NCI-H69 (cell line): ENCODE results near the gene MEST.
"Not testable (repeated sequence)": the region's sequence is repeated elsewhere in the genome, so short reads cannot be mapped to it uniquely, and the experiment has no call there.

Experiments used
- DNase-seq: peaks from one replicate; lab custom pipeline; 2025; lab: John Stamatoyannopoulos, UW

The MEST gene, protein sequence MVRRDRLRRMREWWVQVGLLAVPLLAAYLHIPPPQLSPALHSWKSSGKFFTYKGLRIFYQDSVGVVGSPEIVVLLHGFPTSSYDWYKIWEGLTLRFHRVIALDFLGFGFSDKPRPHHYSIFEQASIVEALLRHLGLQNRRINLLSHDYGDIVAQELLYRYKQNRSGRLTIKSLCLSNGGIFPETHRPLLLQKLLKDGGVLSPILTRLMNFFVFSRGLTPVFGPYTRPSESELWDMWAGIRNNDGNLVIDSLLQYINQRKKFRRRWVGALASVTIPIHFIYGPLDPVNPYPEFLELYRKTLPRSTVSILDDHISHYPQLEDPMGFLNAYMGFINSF

DNA sequence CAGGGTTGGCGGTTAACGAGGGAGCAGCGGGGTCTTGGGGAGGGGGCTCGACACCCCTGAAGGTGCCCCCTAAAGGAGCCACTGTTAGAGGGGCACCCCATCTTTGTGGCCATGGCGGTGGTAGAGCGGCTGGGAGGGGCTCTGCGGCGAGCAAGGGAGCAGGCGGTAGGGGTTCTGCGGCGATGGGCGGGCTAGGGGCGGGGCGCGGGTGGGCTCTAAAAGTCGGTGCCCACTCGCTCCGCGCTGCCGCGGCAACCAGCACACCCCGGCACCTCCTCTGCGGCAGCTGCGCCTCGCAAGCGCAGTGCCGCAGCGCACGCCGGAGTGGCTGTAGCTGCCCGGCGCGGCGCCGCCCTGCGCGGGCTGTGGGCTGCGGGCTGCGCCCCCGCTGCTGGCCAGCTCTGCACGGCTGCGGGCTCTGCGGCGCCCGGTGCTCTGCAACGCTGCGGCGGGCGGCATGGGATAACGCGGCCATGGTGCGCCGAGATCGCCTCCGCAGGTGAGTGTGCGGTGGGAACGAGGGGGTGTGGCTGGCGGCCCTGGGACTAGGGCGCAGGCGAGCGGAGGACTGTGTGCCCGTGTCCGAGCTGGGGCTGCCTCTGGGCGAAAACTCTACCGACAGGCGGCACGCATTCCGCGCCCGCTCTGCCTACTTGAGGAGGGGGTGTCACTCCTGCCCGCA lies at the start of gene MEST:
TSS of gene MEST (plus strand) at position 245 of the 682 bp plus-strand sequence. CDS start at position 474, 229 bp downstream.
- peak; percentile 91 for DNase-seq

DNA sequence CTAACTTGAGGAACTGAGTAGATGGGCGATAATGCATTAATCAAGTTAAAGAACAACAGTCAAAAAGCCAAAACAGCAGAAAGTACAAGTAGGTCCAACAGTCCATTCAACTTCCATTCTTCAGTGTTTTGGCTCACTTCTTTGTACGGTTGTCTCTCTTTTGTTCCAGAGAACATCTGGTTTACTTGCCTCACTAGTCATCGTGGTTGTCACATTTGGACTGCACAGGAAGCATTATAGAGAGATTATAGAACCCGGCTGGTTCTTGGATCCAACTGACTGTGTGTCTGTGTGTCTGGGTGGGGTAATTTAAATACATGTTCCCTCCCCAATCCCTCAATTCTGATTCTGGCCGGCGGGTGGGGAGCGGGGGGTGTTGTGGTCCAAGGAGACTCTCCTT lies 49.3 kb upstream of the MEST start:
- peak; percentile 46 for DNase-seq

DNA sequence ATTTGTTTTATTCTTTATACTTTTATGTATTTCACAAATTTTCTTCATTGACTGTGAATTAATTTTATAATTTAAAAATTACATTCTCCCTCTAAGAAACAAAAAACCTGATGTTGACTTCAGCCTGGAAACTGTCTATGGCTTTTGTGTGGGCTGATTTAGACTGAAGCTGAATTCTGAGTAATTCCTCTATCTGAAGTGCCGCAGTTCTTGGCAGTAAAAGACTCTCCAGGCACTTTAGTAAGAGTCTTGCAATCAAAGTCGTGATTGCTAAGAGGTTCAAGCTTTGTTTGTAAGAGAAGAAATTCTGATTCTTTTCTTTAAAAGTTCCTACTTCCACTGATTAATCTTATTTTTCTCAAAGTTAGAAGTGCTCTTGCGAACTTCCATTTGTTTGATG lies 47.7 kb upstream of the MEST start:
- no peak for DNase-seq

DNA sequence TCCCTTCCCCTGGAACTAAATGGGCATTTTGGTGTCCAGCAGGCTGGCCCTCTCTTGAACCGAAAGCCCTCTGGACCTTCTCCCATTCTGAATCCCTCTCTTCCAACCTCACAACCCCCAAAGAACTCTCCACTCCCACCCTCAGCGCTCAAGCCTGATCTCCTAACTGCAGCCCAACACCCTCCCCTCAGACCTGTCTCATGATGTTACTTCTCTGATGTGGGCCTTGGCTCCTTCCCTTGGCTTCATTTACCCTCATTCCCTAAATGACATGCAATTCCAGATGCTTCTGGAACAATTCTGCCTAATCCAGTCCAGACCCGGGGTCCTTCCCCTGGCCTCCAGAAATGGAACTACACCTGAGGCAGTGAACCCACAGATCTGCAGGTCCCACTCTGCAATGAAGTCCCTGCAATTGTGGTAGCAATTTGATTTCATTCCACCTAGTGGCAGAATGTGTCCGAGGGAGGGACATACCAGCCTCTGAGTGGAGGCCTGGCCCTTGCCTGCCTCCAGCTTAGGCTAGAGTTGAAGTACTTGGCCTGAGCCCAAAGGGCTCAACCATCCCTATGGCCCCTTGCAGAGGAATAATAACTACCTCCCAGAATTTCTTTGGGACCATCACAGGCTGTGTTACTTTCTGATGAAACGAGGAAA lies 47.0 kb upstream of the MEST start:
- no peak for DNase-seq

DNA sequence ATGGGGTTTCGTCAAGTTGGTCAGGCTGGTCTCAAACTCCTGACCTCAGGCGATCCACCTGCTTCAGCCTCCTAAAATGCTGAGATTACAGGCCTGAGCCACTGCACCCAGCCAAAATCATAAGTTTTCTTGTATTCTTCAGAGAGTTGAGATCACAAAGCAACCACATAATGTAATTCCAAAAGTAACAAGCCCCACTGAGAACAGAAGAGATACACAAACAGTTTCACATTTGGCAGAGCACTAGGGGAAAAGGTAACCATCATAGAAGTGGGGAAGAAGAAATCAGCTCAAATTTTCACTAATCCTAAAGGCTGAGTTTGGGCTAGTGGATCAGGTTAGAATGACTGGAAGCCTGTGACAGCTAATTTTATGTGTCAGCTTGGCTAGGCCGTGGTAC lies 45.6 kb upstream of the MEST start:
- no peak for DNase-seq

DNA sequence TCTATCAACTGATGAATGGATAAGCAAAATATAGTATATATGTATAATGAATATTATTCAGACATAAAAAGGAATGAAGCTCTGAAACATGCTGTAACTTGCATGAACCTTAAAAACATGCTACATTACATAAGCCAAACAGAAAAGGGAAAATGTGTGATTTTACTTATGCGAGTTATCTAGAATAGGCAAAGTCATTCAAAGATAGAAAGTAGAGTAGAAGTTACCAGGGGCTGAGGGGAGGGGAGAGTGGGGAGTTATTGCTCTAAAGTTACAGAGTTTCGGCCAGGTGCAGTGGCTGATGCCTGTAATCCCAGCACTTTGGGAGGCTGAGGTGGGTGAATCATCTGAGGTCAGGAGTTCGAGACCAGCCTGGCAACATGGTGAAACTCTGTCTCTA lies 40.5 kb upstream of the MEST start:
- not testable (repeated sequence) for DNase-seq

DNA sequence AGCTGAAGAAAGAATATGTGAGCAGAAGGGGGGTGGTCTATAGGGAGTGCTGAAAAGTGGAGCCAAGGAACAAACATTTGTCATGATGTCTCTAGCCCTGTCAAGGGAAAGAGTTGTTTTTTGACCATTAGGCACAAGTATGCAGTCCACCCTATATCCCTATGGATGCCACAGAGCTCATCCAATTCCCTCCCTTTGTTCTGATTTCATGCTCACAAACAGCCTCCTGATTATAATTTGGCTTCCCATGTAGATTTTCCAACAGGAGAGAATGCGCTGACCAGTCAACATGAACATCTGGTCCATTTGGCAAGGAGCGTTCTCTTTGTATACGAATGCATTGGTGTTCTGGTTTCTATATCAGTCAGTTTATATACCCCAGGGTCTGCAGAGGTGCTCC lies 38.9 kb upstream of the MEST start:
- peak; percentile 60 for DNase-seq

DNA sequence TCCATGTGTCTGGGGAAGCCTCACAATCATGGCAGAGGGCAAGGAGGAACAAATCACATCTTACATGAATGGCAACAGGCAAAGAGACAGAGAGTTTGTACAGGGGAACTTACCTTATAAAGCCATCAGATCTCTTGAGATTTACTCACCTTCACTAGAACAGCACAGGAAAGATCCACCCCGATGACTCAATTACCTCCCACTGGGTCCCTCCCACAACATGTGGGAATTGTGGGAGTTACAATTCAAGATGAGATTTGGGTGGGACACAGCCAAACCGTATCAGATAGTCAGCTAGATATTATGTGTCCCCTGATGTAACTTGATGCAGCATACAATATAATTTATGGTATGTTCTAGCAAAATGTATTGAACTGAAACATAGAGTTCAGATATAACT lies 36.9 kb upstream of the MEST start:
- DNase-seq = no peak

DNA sequence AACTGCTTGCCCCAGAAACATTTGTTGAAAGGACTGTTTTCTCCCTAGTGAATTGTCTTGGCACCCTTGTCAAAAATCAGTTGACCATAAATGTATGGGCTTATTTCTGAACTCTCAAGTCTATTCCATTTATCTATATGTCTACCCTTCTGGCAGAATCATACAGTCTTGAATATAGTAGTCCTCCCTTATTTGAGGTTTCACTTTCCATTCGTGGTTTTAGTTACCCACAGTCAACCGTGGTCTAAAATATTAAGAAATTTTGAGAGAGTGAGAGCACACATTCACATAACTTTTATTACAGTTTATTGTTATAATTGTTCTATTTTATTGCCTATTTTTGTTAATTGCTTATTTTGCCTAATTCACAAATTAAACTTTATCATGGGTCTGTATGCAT lies 33.6 kb upstream of the MEST start:
- DNase-seq = no peak

DNA sequence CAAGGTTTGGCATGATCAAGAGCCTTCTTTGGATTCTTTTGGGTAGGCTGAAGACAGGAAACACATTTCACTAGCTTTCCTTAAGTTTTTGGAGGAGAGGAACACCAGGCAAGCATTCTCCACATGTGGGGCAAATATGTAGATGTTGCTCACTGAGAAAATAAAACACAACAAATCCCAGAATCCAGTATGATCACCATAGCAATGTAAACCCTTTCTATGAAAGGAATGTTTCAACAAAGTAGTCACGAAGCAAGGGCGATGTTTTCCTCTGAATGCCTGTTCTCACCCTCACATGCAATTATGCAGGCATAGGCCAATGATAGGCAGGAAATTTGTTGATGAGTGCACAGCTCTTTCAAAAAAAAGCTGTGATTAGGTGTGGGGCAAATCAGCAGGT lies 30.6 kb upstream of the MEST start:
- no peak for DNase-seq

DNA sequence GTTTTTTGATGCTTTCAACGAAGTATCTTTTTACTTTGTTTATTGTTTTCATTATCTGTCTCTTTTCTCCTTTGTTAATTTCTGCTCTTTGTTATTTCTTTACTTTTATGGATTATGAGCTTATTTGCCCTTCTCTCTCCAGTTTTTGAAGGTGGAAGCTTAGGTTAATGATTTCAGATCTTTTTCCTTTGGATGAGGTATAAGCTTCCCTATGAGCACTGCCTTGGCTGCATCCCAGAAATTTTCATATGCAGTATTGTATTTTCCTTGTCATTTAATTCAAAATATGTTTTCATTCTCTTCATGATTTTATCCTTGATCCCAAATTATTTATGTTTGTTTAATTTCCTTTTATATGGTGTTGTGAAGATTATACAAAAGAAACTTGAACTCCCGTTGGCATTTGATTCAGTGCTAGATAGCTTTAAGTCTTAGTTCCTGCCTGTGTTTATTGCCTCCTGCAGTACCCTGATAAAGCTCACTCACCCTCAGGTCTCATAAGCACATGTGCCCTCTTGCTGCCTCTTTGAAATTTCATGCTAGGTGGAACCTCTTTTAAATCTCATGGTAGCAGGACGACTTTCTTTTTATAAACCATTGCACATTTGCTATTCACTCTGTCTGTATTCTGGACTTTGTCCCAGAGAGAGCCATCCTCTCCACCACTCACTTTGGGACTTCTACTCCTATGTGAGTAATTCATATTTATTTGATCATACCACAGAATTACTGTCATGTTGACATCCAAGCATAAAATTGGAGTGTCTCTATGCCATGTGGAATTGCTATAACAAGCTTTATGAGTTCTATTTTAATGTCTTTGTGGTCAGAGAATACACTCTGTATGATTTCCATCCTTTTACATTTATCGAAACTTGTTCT lies 28.1 kb upstream of the MEST start:
- no peak for DNase-seq

DNA sequence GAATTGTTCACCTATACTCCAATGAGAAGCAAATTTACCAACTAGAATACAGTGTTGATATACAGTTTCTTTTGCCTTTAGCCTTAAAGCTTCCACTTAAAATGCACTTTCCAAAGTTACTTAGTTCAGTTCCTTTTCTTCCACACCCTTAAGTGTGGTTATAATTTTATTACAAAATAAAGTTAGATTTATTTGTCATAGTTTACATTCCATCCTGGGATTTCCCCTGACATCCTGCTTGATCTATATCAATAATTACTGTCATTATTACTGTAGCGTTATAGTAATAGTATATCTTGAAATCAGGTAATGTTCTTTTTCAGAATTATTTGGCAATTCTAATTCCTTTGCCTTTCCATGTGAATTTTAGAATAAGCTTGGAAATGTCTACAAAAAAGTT lies 23.3 kb upstream of the MEST start:
- no peak for DNase-seq

DNA sequence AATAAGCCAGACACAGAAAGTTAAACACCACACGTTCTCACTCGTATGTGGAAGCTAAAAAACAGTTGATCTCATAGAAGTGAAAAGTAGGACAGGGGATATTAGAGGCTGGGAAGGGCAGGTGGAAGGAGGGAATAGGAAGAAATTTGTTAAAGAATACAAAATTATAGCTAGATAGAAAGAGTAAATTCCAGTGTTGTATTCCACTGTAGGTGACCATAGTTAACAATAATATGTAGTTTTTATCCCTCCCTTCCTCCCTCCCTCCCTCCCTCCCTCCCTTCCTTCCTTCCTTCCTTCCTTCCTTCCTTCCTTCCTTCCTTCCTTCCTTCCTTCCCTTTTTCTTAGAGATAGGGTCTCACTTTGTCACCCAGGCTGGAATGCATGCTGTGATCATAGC lies 19.9 kb upstream of the MEST start:
- no peak for DNase-seq

DNA sequence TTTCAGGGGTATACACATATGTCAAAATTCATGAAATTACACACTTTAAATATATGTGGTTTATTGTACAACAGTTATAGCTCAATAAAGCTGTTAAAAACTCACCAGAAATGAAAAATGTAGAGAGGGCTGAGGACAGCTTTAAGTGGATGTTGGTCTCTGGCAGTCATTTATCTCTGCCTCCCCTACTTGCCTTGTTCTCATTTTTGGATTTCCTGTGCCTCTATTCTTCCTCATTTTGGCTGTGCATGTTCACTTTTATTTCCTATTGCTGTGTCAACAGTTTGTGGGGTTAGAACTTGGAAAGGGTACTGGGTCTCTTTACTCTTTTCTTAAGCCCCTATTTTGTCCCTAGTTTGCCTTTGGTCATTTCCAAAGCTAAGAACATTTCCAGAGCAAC lies 18.6 kb upstream of the MEST start:
- peak; percentile 54 for DNase-seq

DNA sequence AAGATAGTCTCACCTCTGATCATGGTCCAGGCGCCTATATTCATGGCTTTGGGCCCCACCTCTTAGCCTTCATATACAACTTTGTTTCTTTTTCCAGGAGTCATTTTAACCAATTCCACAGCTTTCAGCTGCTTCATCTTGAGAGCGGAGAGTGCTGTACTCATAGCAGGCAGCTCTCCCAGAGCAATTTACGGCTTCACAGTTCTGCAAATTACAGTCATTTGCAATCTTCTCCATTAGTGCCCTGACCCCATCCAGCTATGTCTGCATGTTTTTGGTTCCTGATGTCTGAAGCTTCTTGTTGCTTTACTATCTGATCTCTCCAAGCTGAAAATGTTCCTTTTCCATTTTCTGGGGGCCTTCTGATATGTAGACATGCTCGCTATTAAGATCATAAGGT lies 18.0 kb upstream of the MEST start:
- DNase-seq = peak; percentile 94

DNA sequence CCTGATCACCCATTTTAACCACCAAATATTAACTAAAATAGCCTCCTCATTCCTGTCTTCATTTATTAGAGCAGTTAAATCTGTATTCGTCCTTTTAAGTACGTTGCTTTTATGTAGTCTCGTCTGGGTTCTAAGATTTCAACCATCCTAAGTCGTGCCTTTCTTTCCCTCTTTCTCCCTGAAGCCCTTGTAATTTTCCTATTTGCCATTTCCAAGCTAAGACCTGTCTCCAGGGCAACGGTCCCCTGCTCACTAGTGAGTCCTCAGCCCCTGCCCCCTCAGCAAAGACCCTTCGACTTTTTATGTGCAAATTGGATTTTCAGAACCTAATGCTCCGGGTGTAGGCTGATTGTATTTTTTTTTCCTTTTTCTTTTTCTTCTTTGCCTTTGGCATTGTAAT lies 16.1 kb upstream of the MEST start:
- DNase-seq = no peak

DNA sequence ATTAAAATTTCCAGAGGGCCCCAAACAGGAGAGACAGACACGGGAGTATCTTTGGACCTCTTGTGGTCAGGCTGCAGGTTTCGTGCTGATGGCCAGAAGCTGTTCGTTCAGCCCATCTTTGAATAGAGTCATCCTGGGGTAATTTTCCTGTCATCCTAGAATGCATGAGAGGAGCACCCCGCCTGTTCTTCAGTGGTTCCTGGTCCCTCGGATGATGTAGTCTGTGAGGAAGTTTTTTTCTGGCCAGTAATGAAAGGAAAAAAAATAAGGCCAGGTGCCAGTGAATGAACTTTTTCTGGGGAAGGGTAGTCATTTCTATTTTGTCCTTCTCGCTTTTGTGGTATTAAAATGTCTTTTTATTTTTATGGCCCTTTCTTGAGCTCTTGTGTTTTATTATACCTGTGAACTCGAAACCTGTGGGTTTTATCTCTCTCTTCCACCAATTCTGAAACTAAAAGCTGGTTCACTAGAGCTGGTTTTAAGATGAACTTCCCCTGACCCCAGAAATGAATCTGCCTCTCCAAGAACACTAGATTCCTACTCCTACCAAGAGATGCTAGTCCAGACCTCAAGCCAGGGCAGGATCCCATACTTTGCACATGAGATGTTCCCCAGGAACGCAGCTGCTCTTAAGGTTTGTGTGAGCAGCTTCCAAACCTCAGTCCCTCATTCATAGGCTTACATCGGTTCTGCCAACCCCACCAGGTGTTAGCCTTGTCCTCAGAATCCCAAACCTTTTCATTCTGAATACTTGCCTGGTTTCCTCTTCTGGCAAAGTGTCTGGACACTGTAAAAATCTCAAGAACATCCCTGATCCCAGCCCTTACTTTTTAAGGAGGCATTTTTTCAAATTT lies 15.4 kb upstream of the MEST start:
- DNase-seq = no peak

DNA sequence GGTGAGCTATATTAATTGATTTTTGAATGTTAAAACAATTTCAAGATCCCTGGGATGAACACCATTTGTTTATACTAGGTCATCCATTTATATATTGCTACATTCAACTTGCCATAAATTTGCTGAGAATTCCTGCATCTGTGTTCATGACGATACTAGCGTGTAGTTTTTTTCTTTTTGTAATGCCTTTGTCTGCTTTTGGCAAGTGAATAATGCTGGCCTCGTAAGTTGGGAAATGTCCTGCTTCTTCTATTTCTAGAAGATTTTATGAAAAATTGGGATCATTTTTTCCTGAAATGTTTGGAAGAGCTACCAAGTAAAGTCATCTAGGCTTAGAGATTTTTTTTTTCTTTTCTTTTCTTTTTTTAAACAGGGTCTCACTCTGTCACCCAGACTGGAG lies 12.9 kb upstream of the MEST start:
- no peak for DNase-seq

DNA sequence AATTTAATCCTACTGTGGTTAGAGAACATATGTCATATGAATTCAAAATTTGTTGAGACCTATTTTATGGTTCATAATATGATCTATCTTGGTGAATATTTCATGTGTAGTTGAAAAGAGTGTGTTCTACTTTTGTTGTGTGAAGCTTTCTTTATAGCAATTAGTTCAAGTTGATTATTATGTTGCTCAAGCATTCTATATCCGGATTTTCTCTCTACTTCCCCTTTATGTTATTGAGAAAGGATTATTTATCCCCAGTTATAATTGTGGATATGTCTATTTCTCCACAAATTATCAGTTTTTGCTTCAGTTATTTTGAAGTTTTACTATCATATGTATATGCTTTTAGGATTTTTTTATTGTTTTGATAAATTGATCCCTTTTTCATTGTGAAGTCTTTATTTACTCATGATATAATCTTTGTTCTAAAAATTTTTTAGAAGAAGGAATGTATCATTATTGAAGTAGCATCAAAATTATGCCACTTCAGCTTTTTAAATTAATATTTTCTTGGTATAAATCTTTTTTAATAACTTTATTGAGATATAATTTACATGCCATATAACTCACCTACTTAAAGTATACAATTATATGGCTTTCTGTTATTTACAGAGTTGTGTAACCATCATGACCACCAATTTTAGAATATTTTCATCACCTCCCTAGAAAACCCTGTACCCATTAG lies 12.0 kb upstream of the MEST start:
- no peak for DNase-seq

DNA sequence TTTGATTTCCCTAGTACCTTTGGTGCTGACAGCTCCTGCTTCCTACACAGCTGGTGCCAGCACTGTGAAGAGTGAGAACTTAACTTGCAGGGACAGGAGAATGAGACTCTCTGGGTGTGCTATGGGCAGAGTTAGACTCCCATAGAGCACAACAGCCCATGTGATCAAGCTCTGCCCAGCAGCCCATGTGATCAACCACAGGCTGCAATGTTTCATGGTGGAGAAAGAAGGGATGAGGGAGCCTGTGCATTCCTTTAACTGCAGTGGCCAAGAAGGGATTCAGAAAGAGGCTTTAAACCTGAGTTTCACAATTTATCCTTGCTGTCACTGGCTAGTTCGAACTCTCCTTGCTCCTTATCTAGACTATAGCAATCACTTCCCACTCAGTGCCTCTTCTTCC lies 10.0 kb upstream of the MEST start:
- DNase-seq = peak; percentile 39

DNA sequence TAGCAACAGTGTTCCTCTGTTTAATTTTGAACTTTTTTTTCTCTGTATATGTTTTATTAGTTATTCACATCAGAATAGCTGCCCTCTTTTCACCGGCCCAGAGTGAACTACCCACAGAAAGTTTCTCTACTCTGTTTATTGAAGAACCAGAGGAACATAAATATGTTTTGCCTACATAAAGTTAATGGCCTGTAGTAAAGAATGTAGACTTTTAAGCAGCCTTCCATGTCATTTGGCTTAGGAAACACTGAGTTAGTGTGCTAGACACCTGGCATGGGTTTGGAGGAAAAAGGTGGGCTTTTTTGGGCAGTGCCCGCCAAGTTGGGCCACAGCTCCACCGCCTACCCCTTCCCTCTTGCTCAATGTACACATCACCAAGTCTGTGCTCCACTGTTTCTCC lies 8.9 kb upstream of the MEST start:
- no peak for DNase-seq
